OCI-LY1 (cell line): ENCODE data around the gene JAG1.

Experiments
- H2AFZ ChIP-seq: fragments of 200-600 bp; sonication (generic), shearing (Covaris generic); 2 replicates; pipeline ENCODE4 v1.6.0; 2014; ENCODE audit warnings: antibody characterized with exemption, mild to moderate bottlenecking, low read length
- H3F3A ChIP-seq: fragments of 200-600 bp; sonication (generic), shearing (Covaris generic); 2 replicates; pipeline ENCODE4 v1.6.0; 2014; ENCODE audit warnings: mild to moderate bottlenecking, antibody characterized with exemption, low read length, moderate library complexity; ENCODE audit not compliant: insufficient read depth
- H3K27ac ChIP-seq: fragments of 200-600 bp; sonication (generic); 2 replicates; pipeline ENCODE4 v1.5.1; 2014; ENCODE audit warnings: low read length, mixed run types, mild to moderate bottlenecking, low read depth; ENCODE audit not compliant: poor library complexity, severe bottlenecking
- H3K27me3 ChIP-seq: fragments of 200-600 bp; sonication (generic); 2 replicates; pipeline ENCODE4 v1.6.0; 2014; ENCODE audit warnings: antibody characterized with exemption, mild to moderate bottlenecking, low read length, moderate library complexity; ENCODE audit not compliant: insufficient read depth
- H3K36me3 ChIP-seq: fragments of 200-600 bp; sonication (generic); 2 replicates; pipeline ENCODE4 v1.6.1; 2014; ENCODE audit warnings: mild to moderate bottlenecking, antibody characterized with exemption, low read length, moderate library complexity, mixed read lengths; ENCODE audit not compliant: insufficient read depth
- H3K4me1 ChIP-seq: fragments of 200-600 bp; sonication (generic); 2 replicates; pipeline ENCODE4 v1.5.1; 2014; ENCODE audit warnings: mild to moderate bottlenecking, low read length, moderate library complexity; ENCODE audit not compliant: insufficient read depth, severe bottlenecking
- H3K4me2 ChIP-seq: fragments of 200-600 bp; sonication (generic), shearing (Covaris generic); 2 replicates; pipeline ENCODE4 v1.6.1; 2014; ENCODE audit warnings: low read length
- H3K4me3 ChIP-seq: fragments of 200-600 bp; sonication (generic); 2 replicates; pipeline ENCODE4 v1.5.1; 2014; ENCODE audit warnings: low read length, low read depth, mild to moderate bottlenecking, mixed read lengths; ENCODE audit not compliant: poor library complexity, severe bottlenecking
- H3K79me2 ChIP-seq: fragments of 200-600 bp; shearing (Covaris generic); 2 replicates; pipeline ENCODE4 v1.6.1; 2016; ENCODE audit warnings: mixed run types, low read length, mixed read lengths; ENCODE audit not compliant: insufficient read depth
- H3K9ac ChIP-seq: fragments of 200-600 bp; sonication (generic), shearing (Covaris generic); 2 replicates; pipeline ENCODE4 v1.6.1; 2014; ENCODE audit warnings: mild to moderate bottlenecking, low read length, mixed read lengths
- H3K9me2 ChIP-seq: fragments of 200-600 bp; sonication (generic), shearing (Covaris generic); 2 replicates; pipeline ENCODE4 v1.6.1; 2014; ENCODE audit warnings: low read depth, mild to moderate bottlenecking, low read length, mixed read lengths
- H3K9me3 ChIP-seq: fragments of 200-600 bp; shearing (Covaris generic); 2 replicates; pipeline ENCODE4 v1.6.1; 2014; ENCODE audit warnings: low read length, mixed read lengths
- H4K20me1 ChIP-seq: fragments of 200-600 bp; sonication (generic), shearing (Covaris generic); 2 replicates; pipeline ENCODE4 v1.6.0; 2016; ENCODE audit warnings: mild to moderate bottlenecking, low read length; ENCODE audit not compliant: insufficient read depth
- EZH2 ChIP-seq: fragments of 200-600 bp; sonication (generic), shearing (Covaris generic); IDR thresholded peaks from 2 replicates; pipeline ENCODE4 v1.8.0; 2017; ENCODE audit warnings: borderline replicate concordance, mixed run types, mild to moderate bottlenecking, antibody characterized with exemption, low read length, moderate library complexity, mixed read lengths
- TF ChIP-seq, protein P1 (sequence below): fragments of 200-600 bp; sonication (generic), shearing (Covaris generic); IDR thresholded peaks from 2 replicates; pipeline ENCODE4 v1.5.1; 2017; ENCODE audit warnings: mild to moderate bottlenecking, antibody characterized with exemption, low read length, moderate library complexity, mixed read lengths

The JAG1 gene

DNA sequence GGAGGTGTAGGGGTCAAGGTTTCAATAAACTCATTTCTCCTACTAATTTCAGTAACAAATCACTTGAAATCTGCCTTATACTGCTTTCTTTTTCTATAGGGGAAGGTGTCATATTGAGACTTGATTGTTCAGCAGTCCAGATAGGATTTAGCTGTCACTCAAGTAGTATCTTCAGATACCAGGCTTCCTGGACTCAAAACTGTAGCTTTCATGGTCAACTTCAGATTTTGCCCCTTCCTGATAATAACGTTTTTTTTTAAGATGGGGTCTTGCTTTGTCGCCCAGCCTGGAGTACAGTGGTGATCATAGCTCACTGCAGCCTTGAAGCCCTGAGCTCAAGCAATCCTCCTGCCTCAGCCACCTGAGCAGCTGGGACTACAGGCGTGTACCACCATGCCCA lies 77.8 kb downstream of the JAG1 start:
- H3K27ac ChIP-seq: no peak overlapping the region
- no peaks in the 10 kb centered on the region for H4K20me1 ChIP-seq
- no peaks in the 10 kb centered on the region for H3F3A ChIP-seq
- no peak overlapping the region for H2AFZ ChIP-seq
- no peaks in the 10 kb centered on the region for H3K9me2 ChIP-seq
- no peak overlapping the region for H3K4me3 ChIP-seq
- H3K36me3 ChIP-seq: peaks cover 10% of the 10 kb centered on the region; the same call in 1 of the 2 replicates
- no peak overlapping the region for H3K9ac ChIP-seq
- H3K27me3 ChIP-seq: no peaks in the 10 kb centered on the region
- H3K4me1 ChIP-seq: no peaks in the 10 kb centered on the region
- H3K4me2 ChIP-seq: no peak overlapping the region
- no peaks in the 10 kb centered on the region for H3K79me2 ChIP-seq
- H3K9me3 ChIP-seq: no peaks in the 10 kb centered on the region
- TF ChIP-seq EZH2: no peak
- TF ChIP-seq, protein P1, sequence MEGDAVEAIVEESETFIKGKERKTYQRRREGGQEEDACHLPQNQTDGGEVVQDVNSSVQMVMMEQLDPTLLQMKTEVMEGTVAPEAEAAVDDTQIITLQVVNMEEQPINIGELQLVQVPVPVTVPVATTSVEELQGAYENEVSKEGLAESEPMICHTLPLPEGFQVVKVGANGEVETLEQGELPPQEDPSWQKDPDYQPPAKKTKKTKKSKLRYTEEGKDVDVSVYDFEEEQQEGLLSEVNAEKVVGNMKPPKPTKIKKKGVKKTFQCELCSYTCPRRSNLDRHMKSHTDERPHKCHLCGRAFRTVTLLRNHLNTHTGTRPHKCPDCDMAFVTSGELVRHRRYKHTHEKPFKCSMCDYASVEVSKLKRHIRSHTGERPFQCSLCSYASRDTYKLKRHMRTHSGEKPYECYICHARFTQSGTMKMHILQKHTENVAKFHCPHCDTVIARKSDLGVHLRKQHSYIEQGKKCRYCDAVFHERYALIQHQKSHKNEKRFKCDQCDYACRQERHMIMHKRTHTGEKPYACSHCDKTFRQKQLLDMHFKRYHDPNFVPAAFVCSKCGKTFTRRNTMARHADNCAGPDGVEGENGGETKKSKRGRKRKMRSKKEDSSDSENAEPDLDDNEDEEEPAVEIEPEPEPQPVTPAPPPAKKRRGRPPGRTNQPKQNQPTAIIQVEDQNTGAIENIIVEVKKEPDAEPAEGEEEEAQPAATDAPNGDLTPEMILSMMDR: no peak

DNA sequence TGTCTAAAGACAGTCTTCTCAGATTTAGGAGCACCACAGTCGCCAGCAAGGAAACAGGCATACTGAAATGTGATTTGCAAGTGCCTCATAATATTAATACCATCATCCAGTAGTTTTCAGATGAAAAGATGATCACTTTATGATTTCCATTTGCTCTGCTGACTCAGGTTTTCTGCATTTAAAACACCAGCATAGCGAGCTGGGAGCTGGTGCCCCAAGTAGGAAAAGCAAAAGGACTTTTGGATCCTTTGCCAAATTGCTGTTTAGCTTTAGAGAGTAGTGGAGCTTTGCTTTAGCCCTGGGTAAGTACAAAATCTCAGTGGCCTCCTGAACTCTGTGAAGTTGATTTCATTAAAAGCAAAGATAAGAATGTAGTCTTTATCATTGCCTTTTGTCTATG lies 78.5 kb downstream of the JAG1 start:
- Histone ChIP-seq H3K36me3 (peaks cover 9% of the 10 kb centered on the region; the same call in 1 of the 2 replicates), H3K4me2 (no peak overlapping the region), H3K9me2 (no peaks in the 10 kb centered on the region), H2AFZ (no peak overlapping the region), H3K79me2 (no peaks in the 10 kb centered on the region), H4K20me1 (no peaks in the 10 kb centered on the region), H3K9ac (no peak overlapping the region), H3F3A (no peaks in the 10 kb centered on the region), H3K27me3 (no peaks in the 10 kb centered on the region), H3K4me1 (no peaks in the 10 kb centered on the region), H3K9me3 (no peaks in the 10 kb centered on the region), H3K4me3 (no peak overlapping the region), H3K27ac (no peak overlapping the region)
- TF ChIP-seq, protein P1: no peak
- no peak for TF ChIP-seq EZH2

DNA sequence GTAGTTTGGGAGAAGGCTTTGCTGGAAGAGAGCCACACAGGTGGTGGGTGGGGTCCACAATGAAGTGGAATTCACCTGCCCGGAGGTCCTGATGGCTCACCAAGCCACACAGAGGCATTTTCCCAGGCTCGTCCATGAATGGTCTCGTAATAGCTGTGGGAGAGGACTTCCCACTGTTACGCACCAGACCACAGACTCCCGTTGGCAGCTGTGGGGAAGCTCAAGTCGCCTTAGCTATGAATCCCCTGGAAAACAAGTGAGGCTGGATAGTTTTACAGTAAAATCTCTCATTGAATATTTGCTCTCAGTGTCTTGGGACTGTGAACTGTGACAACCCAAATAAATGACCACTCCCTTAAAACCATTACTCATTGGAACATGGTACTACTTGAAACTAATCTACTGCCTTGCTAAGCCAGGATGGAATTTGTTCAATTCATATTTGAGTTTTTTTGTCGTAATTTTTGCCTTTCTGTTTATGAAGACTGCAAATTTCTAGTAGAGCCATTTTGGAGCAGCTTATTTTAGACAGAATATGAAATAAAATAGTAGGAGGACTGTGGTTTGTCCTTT lies 79.4 kb downstream of the JAG1 start:
- no peaks in the 10 kb centered on the region for H3K79me2 ChIP-seq
- H3K4me1 ChIP-seq: no peaks in the 10 kb centered on the region
- H3K4me3 ChIP-seq: no peak overlapping the region
- no peak overlapping the region for H3K27ac ChIP-seq
- no peaks in the 10 kb centered on the region for H3K27me3 ChIP-seq
- H3K9me2 ChIP-seq: no peaks in the 10 kb centered on the region
- peaks cover 4% of the 10 kb centered on the region; the same call in 1 of the 2 replicates for H3K36me3 ChIP-seq
- H3K9ac ChIP-seq: no peak overlapping the region
- H3K4me2 ChIP-seq: no peak overlapping the region
- no peaks in the 10 kb centered on the region for H4K20me1 ChIP-seq
- H3K9me3 ChIP-seq: no peaks in the 10 kb centered on the region
- TF ChIP-seq, protein P1: no peak
- TF ChIP-seq EZH2: no peak
- H3F3A ChIP-seq: no peaks in the 10 kb centered on the region
- no peak overlapping the region for H2AFZ ChIP-seq
